Peyer's patch (tissue), 4 donors: Measurements from ENCODE around the gene ACAD11.

ENCODE experiments used
- POLR2A ChIP-seq, 2 donors: fragments of 450-650 bp; IDR thresholded peaks; one replicate each; pipeline ENCODE4 v1.5.1; 2017; ENCODE audit warnings: antibody characterized with exemption in 2 of 2, mild to moderate bottlenecking in 2 of 2, moderate library complexity in 2 of 2
- TF ChIP-seq, protein P1 (sequence below), 6 experiments: fragments of 450-650 bp in 4 of 6; fragments of 200-600 bp in 2 of 6; sonication (generic) in 1 of 6; IDR thresholded peaks; one replicate each; pipeline ENCODE4 v1.5.1; 2017 to 2019; ENCODE audit warnings: antibody characterized with exemption in 6 of 6, mild to moderate bottlenecking in 3 of 6, moderate library complexity in 1 of 6

DNA sequence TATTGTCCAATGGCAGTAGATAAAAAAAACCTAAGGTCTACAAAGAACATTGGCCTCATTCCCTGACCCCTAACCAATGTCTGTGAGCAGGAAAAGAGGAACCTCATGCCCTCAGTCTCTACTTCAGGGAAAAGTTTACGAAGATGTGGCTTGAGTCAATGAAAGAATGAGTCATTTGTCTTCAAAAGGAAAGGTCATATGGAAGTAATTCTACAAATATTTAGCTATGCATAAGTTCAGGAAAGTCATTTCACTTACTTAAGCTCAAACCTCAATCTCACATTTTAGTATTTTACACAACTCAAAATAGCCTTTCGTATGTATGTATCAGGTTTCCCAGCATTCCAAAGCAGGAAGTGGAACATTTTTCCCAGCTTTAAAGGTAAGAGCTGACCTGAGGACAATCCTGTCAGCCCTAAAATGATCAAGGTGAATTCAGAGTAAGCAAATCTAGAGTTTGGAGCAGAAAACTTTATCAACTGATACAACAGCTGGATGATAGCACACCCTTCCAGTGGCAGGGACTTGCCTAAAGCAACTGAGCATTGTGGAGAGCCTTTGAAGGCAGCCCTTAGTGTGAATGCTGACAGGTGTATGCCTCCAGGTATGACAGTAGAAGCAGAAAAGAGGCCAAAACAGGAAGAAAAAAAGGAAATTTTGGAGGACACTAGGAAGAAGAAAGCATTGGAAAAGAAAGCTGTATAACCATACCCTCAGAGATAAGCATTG, 116.4 kb downstream of the ACAD11 start:
- TF ChIP-seq, protein P1, sequence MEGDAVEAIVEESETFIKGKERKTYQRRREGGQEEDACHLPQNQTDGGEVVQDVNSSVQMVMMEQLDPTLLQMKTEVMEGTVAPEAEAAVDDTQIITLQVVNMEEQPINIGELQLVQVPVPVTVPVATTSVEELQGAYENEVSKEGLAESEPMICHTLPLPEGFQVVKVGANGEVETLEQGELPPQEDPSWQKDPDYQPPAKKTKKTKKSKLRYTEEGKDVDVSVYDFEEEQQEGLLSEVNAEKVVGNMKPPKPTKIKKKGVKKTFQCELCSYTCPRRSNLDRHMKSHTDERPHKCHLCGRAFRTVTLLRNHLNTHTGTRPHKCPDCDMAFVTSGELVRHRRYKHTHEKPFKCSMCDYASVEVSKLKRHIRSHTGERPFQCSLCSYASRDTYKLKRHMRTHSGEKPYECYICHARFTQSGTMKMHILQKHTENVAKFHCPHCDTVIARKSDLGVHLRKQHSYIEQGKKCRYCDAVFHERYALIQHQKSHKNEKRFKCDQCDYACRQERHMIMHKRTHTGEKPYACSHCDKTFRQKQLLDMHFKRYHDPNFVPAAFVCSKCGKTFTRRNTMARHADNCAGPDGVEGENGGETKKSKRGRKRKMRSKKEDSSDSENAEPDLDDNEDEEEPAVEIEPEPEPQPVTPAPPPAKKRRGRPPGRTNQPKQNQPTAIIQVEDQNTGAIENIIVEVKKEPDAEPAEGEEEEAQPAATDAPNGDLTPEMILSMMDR (IDR thresholded peaks at IDR 0.05), result no peak
- TF ChIP-seq POLR2A (IDR thresholded peaks at IDR 0.05), result no peak
